Measurements from ENCODE around the gene CRACR2B.

The CRACR2B gene

DNA sequence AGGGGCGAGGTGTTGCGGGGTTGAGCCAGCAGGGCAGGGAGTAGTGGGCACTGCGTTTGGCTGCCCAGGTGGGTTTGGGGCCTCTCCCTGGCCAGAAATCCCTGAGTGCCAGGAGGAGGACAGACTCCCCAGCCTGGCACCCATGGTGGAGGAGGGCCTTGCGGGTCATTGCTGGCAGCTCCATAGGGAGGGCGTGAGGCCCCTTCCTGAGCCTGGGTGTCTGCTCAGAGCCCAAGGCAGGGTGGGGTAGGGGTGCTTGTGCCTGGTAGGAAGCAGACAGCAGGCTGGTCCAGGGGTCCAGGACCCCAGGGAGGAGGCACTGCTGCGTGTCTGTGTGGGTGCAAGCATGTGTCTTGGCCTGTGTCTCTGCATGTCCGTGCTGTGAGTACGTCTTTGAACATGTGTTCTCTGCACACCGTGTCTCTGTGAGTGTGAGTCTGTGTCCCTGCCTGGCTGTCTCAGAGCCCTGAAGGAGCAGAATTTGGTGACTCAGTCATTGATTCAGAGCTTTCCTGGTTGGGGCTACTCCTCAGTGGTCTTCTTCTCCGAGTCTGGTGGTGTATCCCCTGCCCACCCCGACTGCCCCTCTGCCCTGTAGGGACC is 18.9 kb downstream of the CRACR2B start:
- Histone ChIP-seq H3K79me2 (ENCODE audit: low read length) (peaks cover 7% of the 10 kb centered on the region), H3K4me3 (ENCODE audit: low read length) (no peak overlapping the region), H3F3A (ENCODE audit: insufficient read depth, low read length) (no peaks in the 10 kb centered on the region), H3K4me1 (ENCODE audit: low read length) (peaks cover 4% of the 10 kb centered on the region; the same call in 1 of the 2 replicates), H3K27ac (ENCODE audit: low read length) (no peak overlapping the region), H3K9me3 (replicated peaks; ENCODE audit: insufficient read depth, low read length) (no peaks in the 10 kb centered on the region), H3K9ac (ENCODE audit: low read length) (no peak overlapping the region), H2AFZ (ENCODE audit: low read length) (no peak overlapping the region), H3K36me3 (replicated peaks; ENCODE audit: insufficient read depth, low read length) (no peaks in the 10 kb centered on the region), H3K4me2 (ENCODE audit: low read depth, low read length) (no peak overlapping the region), H3K9me2 (replicated peaks; ENCODE audit: insufficient read depth, low read length) (no peaks in the 10 kb centered on the region), H3K27me3 (replicated peaks; ENCODE audit: insufficient read depth, low read length) (peaks cover 66% of the 10 kb centered on the region), H4K20me1 (ENCODE audit: insufficient read depth, low read length) (no peaks in the 10 kb centered on the region)
- no peak for TF ChIP-seq CTCF (IDR thresholded peaks at IDR 0.05; ENCODE audit: low read length)
- no peak for TF ChIP-seq EZH2phosphoT487 (IDR thresholded peaks at IDR 0.05; ENCODE audit: low read length)
- no peak for TF ChIP-seq EZH2 (optimal IDR thresholded peaks at IDR 0.05; ENCODE audit: low read depth, low read length)
- no peak for DNase-seq

GRCh38 chr11:847876-848275 is 20.2 kb downstream of the CRACR2B start:
- no peaks in the 10 kb centered on the region for H3K79me2 ChIP-seq (ENCODE audit: low read length)
- TF ChIP-seq EZH2phosphoT487 (IDR thresholded peaks at IDR 0.05; ENCODE audit: low read length) = no peak
- no peak for TF ChIP-seq CTCF (IDR thresholded peaks at IDR 0.05; ENCODE audit: low read length)
- no peak for TF ChIP-seq EZH2 (optimal IDR thresholded peaks at IDR 0.05; ENCODE audit: low read depth, low read length)
- no peaks in the 10 kb centered on the region for H3K36me3 ChIP-seq (replicated peaks; ENCODE audit: insufficient read depth, low read length)
- H3K4me1 ChIP-seq (ENCODE audit: low read length) = peaks cover 4% of the 10 kb centered on the region; the same call in 1 of the 2 replicates
- no peak overlapping the region for H2AFZ ChIP-seq (ENCODE audit: low read length)
- no peak overlapping the region for H3K27ac ChIP-seq (ENCODE audit: low read length)
- no peak overlapping the region for H3K4me3 ChIP-seq (ENCODE audit: low read length)
- H3K9me2 ChIP-seq (replicated peaks; ENCODE audit: insufficient read depth, low read length) = no peaks in the 10 kb centered on the region
- H4K20me1 ChIP-seq (ENCODE audit: insufficient read depth, low read length) = no peaks in the 10 kb centered on the region
- H3F3A ChIP-seq (ENCODE audit: insufficient read depth, low read length) = no peaks in the 10 kb centered on the region
- H3K9me3 ChIP-seq (replicated peaks; ENCODE audit: insufficient read depth, low read length) = no peaks in the 10 kb centered on the region
- no peak for DNase-seq
- H3K27me3 ChIP-seq (replicated peaks; ENCODE audit: insufficient read depth, low read length) = peaks cover 79% of the 10 kb centered on the region
- no peak overlapping the region for H3K4me2 ChIP-seq (ENCODE audit: low read depth, low read length)
- no peak overlapping the region for H3K9ac ChIP-seq (ENCODE audit: low read length)

GRCh38 chr11:848380-848931 is 20.7 kb downstream of the CRACR2B start:
- Histone ChIP-seq H3K27me3 (replicated peaks; ENCODE audit: insufficient read depth, low read length) (peaks cover 80% of the 10 kb centered on the region), H3K9me2 (replicated peaks; ENCODE audit: insufficient read depth, low read length) (no peaks in the 10 kb centered on the region), H3K4me1 (ENCODE audit: low read length) (peaks cover 4% of the 10 kb centered on the region; the same call in 1 of the 2 replicates), H3K79me2 (ENCODE audit: low read length) (no peaks in the 10 kb centered on the region), H3K9ac (ENCODE audit: low read length) (no peak overlapping the region), H3K9me3 (replicated peaks; ENCODE audit: insufficient read depth, low read length) (no peaks in the 10 kb centered on the region), H4K20me1 (ENCODE audit: insufficient read depth, low read length) (no peaks in the 10 kb centered on the region), H3F3A (ENCODE audit: insufficient read depth, low read length) (no peaks in the 10 kb centered on the region), H3K4me3 (ENCODE audit: low read length) (peak overlapping the region; percentile 17; the same call in 1 of the 2 replicates), H3K4me2 (ENCODE audit: low read depth, low read length) (peak overlapping the region; percentile 60; the same call in 1 of the 2 replicates), H3K36me3 (replicated peaks; ENCODE audit: insufficient read depth, low read length) (no peaks in the 10 kb centered on the region), H2AFZ (ENCODE audit: low read length) (no peak overlapping the region), H3K27ac (ENCODE audit: low read length) (no peak overlapping the region)
- DNase-seq = peak; percentile 49
- no peak for TF ChIP-seq EZH2 (optimal IDR thresholded peaks at IDR 0.05; ENCODE audit: low read depth, low read length)
- TF ChIP-seq EZH2phosphoT487 (IDR thresholded peaks at IDR 0.05; ENCODE audit: low read length) = no peak
- peak; percentile 90 for TF ChIP-seq CTCF (IDR thresholded peaks at IDR 0.05; ENCODE audit: low read length)
